HepG2 (cell line): ENCODE measurements around the gene CDCA4. TPM values are rescaled to one million over a fixed set of nuclear protein-coding genes. Genes with fewer than 3 reads are reported as not detected.

Experiments
- ARID3A ChIP-seq: IDR thresholded peaks from 2 replicates; pipeline ENCODE4 v1.6.1; 2012; ENCODE audit warnings: low read depth, low read length, improper control_type of control experiment
- ELK4 ChIP-seq: sonication (generic); formaldehyde crosslinking; IDR thresholded peaks from 2 replicates; pipeline ENCODE4 v1.9.0; 2021; ENCODE audit warnings: missing genetic modification reagents, borderline replicate concordance
- GLMP ChIP-seq: sonication (generic); formaldehyde crosslinking; IDR thresholded peaks from 2 replicates; pipeline ENCODE4 v1.9.0; 2021; ENCODE audit warnings: missing genetic modification reagents, mild to moderate bottlenecking, borderline replicate concordance
- HNRNPH1 ChIP-seq: fragments of 200-400 bp; formaldehyde crosslinking; optimal IDR thresholded peaks from 2 replicates; pipeline ENCODE3; 2017; ENCODE audit warnings: mild to moderate bottlenecking, low read depth, low read length
- KDM2A ChIP-seq: sonication (generic); formaldehyde crosslinking; IDR thresholded peaks from 2 replicates; pipeline ENCODE4 v1.4.0; 2020; ENCODE audit warnings: low read depth, missing genetic modification reagents, borderline replicate concordance
- NBN ChIP-seq: fragments of 450-650 bp; conservative IDR thresholded peaks from 2 replicates; pipeline ENCODE4 v1.6.1; 2017
- PCBP1 ChIP-seq: fragments of 200-400 bp; formaldehyde crosslinking; IDR thresholded peaks from 2 replicates; pipeline ENCODE4 v1.6.1; 2017; ENCODE audit warnings: mild to moderate bottlenecking, low read depth, low read length, borderline replicate concordance
- PLSCR1 ChIP-seq: sonication (generic); formaldehyde crosslinking; IDR thresholded peaks from 2 replicates; pipeline ENCODE4 v1.5.0; 2020; ENCODE audit warnings: missing genetic modification reagents, mild to moderate bottlenecking, borderline replicate concordance
- SALL1 ChIP-seq: sonication (generic); formaldehyde crosslinking; IDR thresholded peaks from 2 replicates; pipeline ENCODE4 v1.8.0; 2022; ENCODE audit warnings: mild to moderate bottlenecking, missing genetic modification reagents
- SP5 ChIP-seq: IDR thresholded peaks from 2 replicates; pipeline ENCODE4 v1.6.1; 2016; ENCODE audit warnings: low read depth, borderline replicate concordance
- SRSF4 ChIP-seq: fragments of 200-400 bp; formaldehyde crosslinking; IDR thresholded peaks from one replicate; pipeline ENCODE4 v1.6.1; 2018; ENCODE audit warnings: mild to moderate bottlenecking, low read depth, low read length, moderate library complexity; ENCODE audit not compliant: poor library complexity, severe bottlenecking
- ZNF121 ChIP-seq: sonication (generic); formaldehyde crosslinking; IDR thresholded peaks from 2 replicates; pipeline ENCODE4 v1.5.0; 2020; ENCODE audit warnings: mild to moderate bottlenecking, missing genetic modification reagents
- ZNF30 ChIP-seq: sonication (generic); formaldehyde crosslinking; IDR thresholded peaks from 2 replicates; pipeline ENCODE4 v1.5.0; 2020; ENCODE audit warnings: mild to moderate bottlenecking, missing genetic modification reagents
- ZNF33B ChIP-seq: sonication (generic); formaldehyde crosslinking; IDR thresholded peaks from 2 replicates; pipeline ENCODE4 v1.5.1; 2020; ENCODE audit warnings: mild to moderate bottlenecking, missing genetic modification reagents
- ZNF484 ChIP-seq: sonication (generic); formaldehyde crosslinking; IDR thresholded peaks from 2 replicates; pipeline ENCODE4 v1.5.1; 2020; ENCODE audit warnings: mild to moderate bottlenecking, low read depth, missing genetic modification reagents, borderline replicate concordance
- ZNF572 ChIP-seq: sonication (generic); formaldehyde crosslinking; IDR thresholded peaks from 2 replicates; pipeline ENCODE4 v1.5.1; 2020; ENCODE audit warnings: mild to moderate bottlenecking, missing genetic modification reagents
- polyA plus RNA-seq, 8 experiments: library from polyadenylated mRNA; depleted of rRNA in 3 of 8; stranded (reverse) in 7 of 8; unstranded in 1 of 8; fragments of >200 nt; fragmentation: Illumina TruSeq in 4 of 8; extraction: Trizol in 4 of 8; gene quantifications; 2 replicates each; pipeline versions ENCODE4 v1.2.1 to v1.2.3, GENCODE V29; 2011 to 2016; ENCODE audit warnings: low read depth in 4 of 8, missing spikeins in 1 of 8, mixed read lengths in 1 of 8; ENCODE audit not compliant: insufficient read depth in 1 of 8
- total RNA-seq, 5 experiments: library from RNA; depleted of rRNA; stranded (reverse); fragments of >200 nt; fragmentation: Illumina TruSeq; extraction: Trizol; gene quantifications; 2 replicates each; pipeline ENCODE4 v1.2.3, GENCODE V29; 2016; ENCODE audit warnings: low read depth in 1 of 5
- TF ChIP-seq, protein P1 (sequence below): sonication (generic); formaldehyde crosslinking; IDR thresholded peaks from 2 replicates; pipeline ENCODE4 v1.5.1; 2020; ENCODE audit warnings: missing genetic modification reagents, mild to moderate bottlenecking, borderline replicate concordance

The CDCA4 gene
- total and polyA plus RNA-seq, 2 of the 13 experiments (the other 11 are each of a cell fraction or from before 2014, with no cell fraction given), result 19.7 to 43.1 TPM

- TF ChIP-seq GLMP (CRISPR knock-in tag) (no peak), PLSCR1 (CRISPR knock-in tag) (no peak), ZNF121 (CRISPR knock-in tag) (no peak), SP5 (CRISPR knock-in tag) (peak; percentile 76; the same call in 1 of the 2 replicates), ZNF484 (CRISPR knock-in tag) (no peak), PCBP1 (no peak), ZNF33B (CRISPR knock-in tag) (no peak), SALL1 (peak; percentile 38), NBN (no peak), ARID3A (no peak), HNRNPH1 (no peak), ZNF572 (CRISPR knock-in tag) (no peak), ZNF30 (no peak), ELK4 (CRISPR knock-in tag) (no peak), KDM2A (CRISPR knock-in tag) (no peak; the same call in 1 of the 2 replicates), SRSF4 (no peak)
- TF ChIP-seq, protein P1, sequence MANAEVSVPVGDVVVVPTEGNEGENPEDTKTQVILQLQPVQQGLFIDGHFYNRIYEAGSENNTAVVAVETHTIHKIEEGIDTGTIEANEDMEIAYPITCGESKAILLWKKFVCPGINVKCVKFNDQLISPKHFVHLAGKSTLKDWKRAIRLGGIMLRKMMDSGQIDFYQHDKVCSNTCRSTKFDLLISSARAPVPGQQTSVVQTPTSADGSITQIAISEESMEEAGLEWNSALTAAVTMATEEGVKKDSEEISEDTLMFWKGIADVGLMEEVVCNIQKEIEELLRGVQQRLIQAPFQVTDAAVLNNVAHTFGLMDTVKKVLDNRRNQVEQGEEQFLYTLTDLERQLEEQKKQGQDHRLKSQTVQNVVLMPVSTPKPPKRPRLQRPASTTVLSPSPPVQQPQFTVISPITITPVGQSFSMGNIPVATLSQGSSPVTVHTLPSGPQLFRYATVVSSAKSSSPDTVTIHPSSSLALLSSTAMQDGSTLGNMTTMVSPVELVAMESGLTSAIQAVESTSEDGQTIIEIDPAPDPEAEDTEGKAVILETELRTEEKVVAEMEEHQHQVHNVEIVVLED (CRISPR knock-in tag), result peak; percentile 85
Measured at GRCh38 chr14:105020815-105021655, at the start of gene CDCA4 (continued).
